ENCODE results near the gene MRPL10. TPM values are rescaled to one million over a fixed set of nuclear protein-coding genes. Genes with fewer than 3 reads are reported as not detected.

Gene MRPL10
- total RNA-seq, 1 experiment from 2014 or later = 112 TPM

DNA sequence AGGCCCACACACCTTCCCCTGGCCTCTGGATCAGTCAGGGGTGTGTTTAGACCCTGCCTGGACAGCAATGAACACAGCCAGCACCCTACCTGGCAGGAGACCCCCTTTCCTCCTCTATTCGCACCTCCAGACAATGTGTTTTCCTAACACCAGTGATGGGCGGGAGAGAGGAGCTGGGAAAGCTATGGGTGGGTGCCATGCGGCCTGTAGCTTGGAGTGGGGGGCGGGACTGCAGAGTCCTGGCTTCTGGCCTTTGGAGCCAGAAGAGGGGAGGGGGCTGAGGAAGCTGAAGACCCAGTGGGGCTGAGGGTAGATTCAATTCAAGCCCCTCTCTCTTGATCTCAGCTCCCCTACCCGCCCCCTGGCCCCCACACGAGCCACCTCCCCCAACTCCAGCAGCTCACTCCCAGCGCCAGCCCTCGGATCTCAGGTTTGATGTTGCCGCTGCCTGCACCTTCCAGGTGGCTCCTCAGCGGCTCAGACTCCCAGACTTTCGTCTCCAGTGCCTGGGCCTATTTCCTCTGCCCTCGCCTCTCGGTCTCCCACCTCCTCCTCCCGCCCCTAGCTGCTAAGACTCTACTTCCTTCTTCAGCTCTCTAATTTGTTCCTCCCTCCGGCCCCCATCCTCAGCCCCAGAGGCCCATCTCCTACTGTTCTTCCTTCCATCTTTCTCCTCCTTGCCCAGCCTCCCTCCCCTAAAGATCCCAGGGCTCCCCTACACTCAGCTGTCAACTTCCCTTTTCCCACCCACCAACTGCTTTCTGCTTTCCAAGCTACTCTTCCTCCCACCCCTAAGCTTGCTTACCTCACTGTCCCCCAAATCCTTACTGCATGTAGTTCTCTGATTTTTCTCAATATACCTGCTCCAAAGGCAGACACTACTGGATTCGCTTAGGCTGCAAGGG lies 26.5 kb upstream of the MRPL10 start:
- TF ChIP-seq JUND (IDR thresholded peaks at IDR 0.05) = no peak
- no peak for TF ChIP-seq FOSL1 (IDR thresholded peaks at IDR 0.05; ENCODE audit: low read depth)

DNA sequence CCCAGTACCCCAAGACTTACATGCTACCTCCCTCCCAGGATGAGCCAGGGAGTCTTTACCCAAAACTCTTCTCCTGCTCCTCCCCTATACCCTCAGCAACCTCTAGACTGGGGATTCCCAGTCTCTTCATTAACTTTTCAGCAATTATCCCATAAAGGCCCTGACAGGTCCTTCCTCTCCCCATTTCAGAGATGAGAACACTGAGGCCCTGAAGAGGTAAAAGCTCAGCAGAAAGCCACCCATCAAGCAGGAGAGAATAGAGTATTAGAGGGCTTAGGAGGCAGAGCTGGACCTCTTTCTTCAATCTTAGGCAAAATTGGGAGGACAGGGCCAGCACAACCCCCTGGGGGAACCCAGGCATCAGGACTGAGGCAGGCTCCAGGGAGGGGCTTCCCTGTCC lies 25.5 kb upstream of the MRPL10 start:
- Histone ChIP-seq H3K36me3 (ENCODE audit: control insufficient read depth in 1 of 2, insufficient read depth in 2 of 2, low read length in 2 of 2) (no peaks in the 10 kb centered on the region), H3K9me3 (ENCODE audit: control insufficient read depth in 1 of 2, insufficient read depth in 1 of 2, low read depth in 1 of 2, low read length in 2 of 2) (no peaks in the 10 kb centered on the region), H2AFZ (ENCODE audit: low read depth, low read length, poor library complexity, severe bottlenecking) (no peak overlapping the region), H4K20me1 (ENCODE audit: insufficient read depth) (no peaks in the 10 kb centered on the region), H3K79me2 (ENCODE audit: insufficient read depth, low read length) (no peaks in the 10 kb centered on the region), H3K9me2 (ENCODE audit: insufficient read depth) (no peaks in the 10 kb centered on the region), H3K4me2 (ENCODE audit: low read length) (no peak overlapping the region), H3K4me1 (ENCODE audit: control insufficient read depth in 1 of 2, insufficient read depth in 2 of 2, low read length in 2 of 2) (peaks cover 0 to 3% of the 10 kb centered on the region in 2 experiments; a peak in 2 of 4 replicates), H3K27ac (ENCODE audit: low read depth, low read length) (no peak overlapping the region), H3K9ac (ENCODE audit: low read length) (no peak overlapping the region), H3K4me3 (replicated peaks in 1 of 2; ENCODE audit: low read depth in 1 of 2, low read length in 2 of 2) (no peak overlapping the region), H3K27me3 (ENCODE audit: insufficient read depth, low read length) (peaks cover 13% of the 10 kb centered on the region; the same call in 1 of the 2 replicates)
- CTCF ChIA-PET = no interaction called here
- no peak for ATAC-seq
- no peak for DNase-seq (ENCODE audit: low read depth, low spot score)
- intact Hi-C loops (cut with micrococcal nuclease) = no loop called here
- RAD21 ChIA-PET (ENCODE audit: low non-redundant PET in 1 of 2, low total read pairs in 2 of 2, uncharacterized antibody in 2 of 2, unreplicated experiment in 2 of 2) = no interaction called here
- no TSS peak for BruUV-seq (replicated peaks)
- POLR2A ChIA-PET = no interaction called here
- TF ChIP-seq, protein P1, sequence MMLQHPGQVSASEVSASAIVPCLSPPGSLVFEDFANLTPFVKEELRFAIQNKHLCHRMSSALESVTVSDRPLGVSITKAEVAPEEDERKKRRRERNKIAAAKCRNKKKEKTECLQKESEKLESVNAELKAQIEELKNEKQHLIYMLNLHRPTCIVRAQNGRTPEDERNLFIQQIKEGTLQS (IDR thresholded peaks at IDR 0.05) = no peak
- TF ChIP-seq, protein P2, sequence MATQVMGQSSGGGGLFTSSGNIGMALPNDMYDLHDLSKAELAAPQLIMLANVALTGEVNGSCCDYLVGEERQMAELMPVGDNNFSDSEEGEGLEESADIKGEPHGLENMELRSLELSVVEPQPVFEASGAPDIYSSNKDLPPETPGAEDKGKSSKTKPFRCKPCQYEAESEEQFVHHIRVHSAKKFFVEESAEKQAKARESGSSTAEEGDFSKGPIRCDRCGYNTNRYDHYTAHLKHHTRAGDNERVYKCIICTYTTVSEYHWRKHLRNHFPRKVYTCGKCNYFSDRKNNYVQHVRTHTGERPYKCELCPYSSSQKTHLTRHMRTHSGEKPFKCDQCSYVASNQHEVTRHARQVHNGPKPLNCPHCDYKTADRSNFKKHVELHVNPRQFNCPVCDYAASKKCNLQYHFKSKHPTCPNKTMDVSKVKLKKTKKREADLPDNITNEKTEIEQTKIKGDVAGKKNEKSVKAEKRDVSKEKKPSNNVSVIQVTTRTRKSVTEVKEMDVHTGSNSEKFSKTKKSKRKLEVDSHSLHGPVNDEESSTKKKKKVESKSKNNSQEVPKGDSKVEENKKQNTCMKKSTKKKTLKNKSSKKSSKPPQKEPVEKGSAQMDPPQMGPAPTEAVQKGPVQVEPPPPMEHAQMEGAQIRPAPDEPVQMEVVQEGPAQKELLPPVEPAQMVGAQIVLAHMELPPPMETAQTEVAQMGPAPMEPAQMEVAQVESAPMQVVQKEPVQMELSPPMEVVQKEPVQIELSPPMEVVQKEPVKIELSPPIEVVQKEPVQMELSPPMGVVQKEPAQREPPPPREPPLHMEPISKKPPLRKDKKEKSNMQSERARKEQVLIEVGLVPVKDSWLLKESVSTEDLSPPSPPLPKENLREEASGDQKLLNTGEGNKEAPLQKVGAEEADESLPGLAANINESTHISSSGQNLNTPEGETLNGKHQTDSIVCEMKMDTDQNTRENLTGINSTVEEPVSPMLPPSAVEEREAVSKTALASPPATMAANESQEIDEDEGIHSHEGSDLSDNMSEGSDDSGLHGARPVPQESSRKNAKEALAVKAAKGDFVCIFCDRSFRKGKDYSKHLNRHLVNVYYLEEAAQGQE (IDR thresholded peaks at IDR 0.05; ENCODE audit: low read depth) = no peak
- TF ChIP-seq CEBPB (IDR thresholded peaks at IDR 0.05; ENCODE audit: low read depth) (no peak), EZH2phosphoT487 (IDR thresholded peaks at IDR 0.05; ENCODE audit: borderline replicate concordance) (no peak), ZFX (IDR thresholded peaks at IDR 0.05) (no peak), ELF1 (IDR thresholded peaks at IDR 0.05; ENCODE audit: borderline replicate concordance, low read depth) (no peak), POLR2A (IDR thresholded peaks at IDR 0.05; ENCODE audit: borderline replicate concordance, extremely low read depth, insufficient read depth, insufficient read length) (no peak), FOSL1 (IDR thresholded peaks at IDR 0.05; ENCODE audit: low read depth) (no peak), SRF (IDR thresholded peaks at IDR 0.05; ENCODE audit: low read depth) (no peak), SP1 (IDR thresholded peaks at IDR 0.05; ENCODE audit: low read depth) (no peak), TCF7L2 (IDR thresholded peaks at IDR 0.05; ENCODE audit: borderline replicate concordance, extremely low read depth, insufficient read depth, insufficient read length) (no peak)
- TF ChIP-seq, protein P3, sequence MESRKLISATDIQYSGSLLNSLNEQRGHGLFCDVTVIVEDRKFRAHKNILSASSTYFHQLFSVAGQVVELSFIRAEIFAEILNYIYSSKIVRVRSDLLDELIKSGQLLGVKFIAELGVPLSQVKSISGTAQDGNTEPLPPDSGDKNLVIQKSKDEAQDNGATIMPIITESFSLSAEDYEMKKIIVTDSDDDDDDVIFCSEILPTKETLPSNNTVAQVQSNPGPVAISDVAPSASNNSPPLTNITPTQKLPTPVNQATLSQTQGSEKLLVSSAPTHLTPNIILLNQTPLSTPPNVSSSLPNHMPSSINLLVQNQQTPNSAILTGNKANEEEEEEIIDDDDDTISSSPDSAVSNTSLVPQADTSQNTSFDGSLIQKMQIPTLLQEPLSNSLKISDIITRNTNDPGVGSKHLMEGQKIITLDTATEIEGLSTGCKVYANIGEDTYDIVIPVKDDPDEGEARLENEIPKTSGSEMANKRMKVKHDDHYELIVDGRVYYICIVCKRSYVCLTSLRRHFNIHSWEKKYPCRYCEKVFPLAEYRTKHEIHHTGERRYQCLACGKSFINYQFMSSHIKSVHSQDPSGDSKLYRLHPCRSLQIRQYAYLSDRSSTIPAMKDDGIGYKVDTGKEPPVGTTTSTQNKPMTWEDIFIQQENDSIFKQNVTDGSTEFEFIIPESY (IDR thresholded peaks at IDR 0.05; ENCODE audit: extremely low read depth, insufficient replicate concordance, low read length) = no peak
- TF ChIP-seq, protein P4, sequence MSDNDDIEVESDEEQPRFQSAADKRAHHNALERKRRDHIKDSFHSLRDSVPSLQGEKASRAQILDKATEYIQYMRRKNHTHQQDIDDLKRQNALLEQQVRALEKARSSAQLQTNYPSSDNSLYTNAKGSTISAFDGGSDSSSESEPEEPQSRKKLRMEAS (IDR thresholded peaks at IDR 0.05) = no peak

More for the DNA sequence above, 26.5 kb upstream of the MRPL10 start:
- DNase-seq (ENCODE audit: low read depth, low spot score) = no peak
- Histone ChIP-seq H3K4me2 (ENCODE audit: low read length) (no peak overlapping the region), H3K27ac (ENCODE audit: low read depth, low read length) (no peak overlapping the region), H3K9me3 (ENCODE audit: control insufficient read depth in 1 of 2, insufficient read depth in 1 of 2, low read depth in 1 of 2, low read length in 2 of 2) (no peaks in the 10 kb centered on the region), H3K4me3 (replicated peaks in 1 of 2; ENCODE audit: low read depth in 1 of 2, low read length in 2 of 2) (no peak overlapping the region), H3K79me2 (ENCODE audit: insufficient read depth, low read length) (no peaks in the 10 kb centered on the region), H3K9me2 (ENCODE audit: insufficient read depth) (no peaks in the 10 kb centered on the region), H3K36me3 (ENCODE audit: control insufficient read depth in 1 of 2, insufficient read depth in 2 of 2, low read length in 2 of 2) (no peaks in the 10 kb centered on the region), H2AFZ (ENCODE audit: low read depth, low read length, poor library complexity, severe bottlenecking) (no peak overlapping the region), H3K4me1 (ENCODE audit: control insufficient read depth in 1 of 2, insufficient read depth in 2 of 2, low read length in 2 of 2) (peaks cover 5 to 11% of the 10 kb centered on the region in 2 experiments), H3K9ac (ENCODE audit: low read length) (no peak overlapping the region), H3K27me3 (ENCODE audit: insufficient read depth, low read length) (peaks cover 13% of the 10 kb centered on the region; the same call in 1 of the 2 replicates), H4K20me1 (ENCODE audit: insufficient read depth) (no peaks in the 10 kb centered on the region)
- no TSS peak for BruUV-seq (replicated peaks)
- intact Hi-C loops (cut with micrococcal nuclease) = no loop called here
- RAD21 ChIA-PET (ENCODE audit: low non-redundant PET in 1 of 2, low total read pairs in 2 of 2, uncharacterized antibody in 2 of 2, unreplicated experiment in 2 of 2) = no interaction called here
- no peak for ATAC-seq
- CTCF ChIA-PET = no interaction called here
- POLR2A ChIA-PET = interaction anchor here (1.3 kb wide), 1 partner anchor 38 kb away, joined by 3 read pairs; the partner anchor contains the start of gene SP2

Data from HCT116 (cell line).